HepG2 (cell line): ENCODE results near the gene NR3C2. TPM values are rescaled to one million over a fixed set of nuclear protein-coding genes. Genes with fewer than 3 reads are reported as not detected.

ENCODE experiments used
- ATAC-seq: fragments of 200-7000 bp; cut with Tn5 transposase; 3 replicates; pipeline ENCODE4 v1.9.1; 2020; ENCODE audit warnings: mild to moderate bottlenecking, moderate library complexity
- BruUV-seq: library from RNA; stranded (reverse); fragments of 400-500 nt; replicated peaks from 2 replicates; lab custom pipeline; 2021; lab: Mats Ljungman, UMichigan
- CTCF ChIA-PET: fragments of 300-600 bp; formaldehyde crosslinking; extraction: SDS; loops from one replicate; lab custom pipeline; 2021; ENCODE audit warnings: low total read pairs, inconsistent platforms, low intra/inter-chr PET ratio; lab: Yijun Ruan, JAX
- POLR2A ChIA-PET: fragments of 350-600 bp; sonication (Branson Sonifier 250); formaldehyde crosslinking; loops from one replicate; lab custom pipeline; 2020; ENCODE audit warnings: antibody characterized with exemption, inconsistent platforms; lab: Yijun Ruan, JAX
- DNase-seq: peaks from one replicate; pipeline ENCODE4 v3.0.0-alpha.2; 2015; ENCODE audit warnings: low spot score
- FAIRE-seq: peaks from 3 replicates; lab custom pipeline; 2011; peaks lifted over from hg19 to GRCh38; lab: Jason Lieb, UNC
- H2AFZ ChIP-seq: one replicate; pipeline ENCODE4 v1.6.1; 2011; ENCODE audit warnings: low read length, inconsistent platforms
- H3K27ac ChIP-seq: fragments of 300-600 bp; 3 replicates; pipeline ENCODE4 v1.8.0; 2011; ENCODE audit warnings: mixed run types, mild to moderate bottlenecking, mixed read lengths, low read length, inconsistent platforms; ENCODE audit not compliant: insufficient read depth; ENCODE audit errors: extremely low read length
- H3K27me3 ChIP-seq, 2 experiments: fragments of 200-600 bp in 1 of 2; 2 replicates in 1 of 2; 3 replicates in 1 of 2; pipeline versions ENCODE4 v1.6.0 to v1.8.0; 2011; ENCODE audit warnings: low read length in 2 of 2, mild to moderate bottlenecking in 2 of 2, moderate library complexity in 2 of 2, inconsistent platforms in 1 of 2; ENCODE audit not compliant: insufficient read depth in 2 of 2, control insufficient read depth in 1 of 2
- H3K36me3 ChIP-seq, 2 experiments: fragments of 200-600 bp in 1 of 2; replicated peaks in 1 of 2; 2 replicates in 1 of 2; 3 replicates in 1 of 2; pipeline versions ENCODE4 v1.5.1 to v1.8.0; 2011; ENCODE audit warnings: low read length in 2 of 2, inconsistent platforms in 1 of 2; ENCODE audit not compliant: insufficient read depth in 2 of 2, control insufficient read depth in 1 of 2
- H3K4me1 ChIP-seq: 2 replicates; pipeline ENCODE4 v1.5.1; 2012; ENCODE audit warnings: low read length, inconsistent platforms; ENCODE audit not compliant: insufficient read depth
- H3K4me2 ChIP-seq: 2 replicates; pipeline ENCODE4 v1.6.0; 2011; ENCODE audit warnings: low read depth, low read length, inconsistent platforms
- H3K4me3 ChIP-seq, 3 experiments: fragments of 200-600 bp in 1 of 3; sonication (generic), shearing (Covaris generic) in 1 of 3; replicated peaks in 1 of 3; 2 replicates each; pipeline ENCODE4 v1.5.1; 2011 to 2016; ENCODE audit warnings: low read length in 3 of 3, inconsistent platforms in 2 of 3, low read depth in 2 of 3, mild to moderate bottlenecking in 2 of 3, control low read depth in 1 of 3, mixed read lengths in 1 of 3; ENCODE audit not compliant: insufficient read depth in 1 of 3
- H3K79me2 ChIP-seq: one replicate; pipeline ENCODE4 v1.6.1; 2011; ENCODE audit warnings: low read length, inconsistent platforms; ENCODE audit not compliant: insufficient read depth
- H3K9ac ChIP-seq: 2 replicates; pipeline ENCODE4 v1.6.0; 2011; ENCODE audit warnings: mild to moderate bottlenecking, low read depth, low read length, inconsistent platforms; ENCODE audit not compliant: insufficient read depth
- H3K9me3 ChIP-seq: 2 replicates; pipeline ENCODE4 v1.5.1; 2012; ENCODE audit warnings: mild to moderate bottlenecking, low read length
- H4K20me1 ChIP-seq: 2 replicates; pipeline ENCODE4 v1.6.0; 2011; ENCODE audit warnings: inconsistent platforms, mild to moderate bottlenecking, low read length, moderate library complexity; ENCODE audit not compliant: insufficient read depth
- CBX2 ChIP-seq, 2 experiments: fragments of 200-600 bp in 1 of 2; sonication (generic); formaldehyde crosslinking in 1 of 2; IDR thresholded peaks; 2 replicates each; pipeline versions ENCODE4 v1.7.0 to v1.8.1; 2018 to 2022; ENCODE audit warnings: low read depth in 2 of 2, low read length in 1 of 2, mild to moderate bottlenecking in 1 of 2, missing genetic modification reagents in 1 of 2
- CREB1 ChIP-seq, 2 experiments: fragments of 450-650 bp in 1 of 2; IDR thresholded peaks; 2 replicates each; pipeline ENCODE4 v1.6.1; 2016 to 2017; ENCODE audit warnings: control low read depth in 1 of 2, mild to moderate bottlenecking in 1 of 2, missing compliant biosample characterization in 1 of 2, missing genetic modification characterization in 1 of 2
- ELF1 ChIP-seq: sonication (generic); formaldehyde crosslinking; IDR thresholded peaks from 2 replicates; pipeline ENCODE4 v1.4.0; 2020; ENCODE audit warnings: missing genetic modification reagents
- GFI1 ChIP-seq: sonication (generic); formaldehyde crosslinking; IDR thresholded peaks from 2 replicates; pipeline ENCODE4 v1.5.0; 2020; ENCODE audit warnings: missing genetic modification reagents, mild to moderate bottlenecking, borderline replicate concordance
- MAZ ChIP-seq, 2 experiments: sonication (generic) in 1 of 2; formaldehyde crosslinking in 1 of 2; IDR thresholded peaks; 2 replicates each; pipeline versions ENCODE4 v1.5.0 to v1.6.1; 2012 to 2020; ENCODE audit warnings: low read depth in 2 of 2, mild to moderate bottlenecking in 2 of 2, borderline replicate concordance in 1 of 2, improper control_type of control experiment in 1 of 2, low read length in 1 of 2, missing genetic modification reagents in 1 of 2, moderate library complexity in 1 of 2
- MTF2 ChIP-seq: sonication (generic); formaldehyde crosslinking; IDR thresholded peaks from 2 replicates; pipeline ENCODE4 v1.5.0; 2020; ENCODE audit warnings: missing genetic modification reagents, borderline replicate concordance
- NFRKB ChIP-seq: fragments of 450-650 bp; IDR thresholded peaks from 2 replicates; pipeline ENCODE4 v1.6.1; 2017
- SP4 ChIP-seq: sonication (generic); formaldehyde crosslinking; IDR thresholded peaks from 2 replicates; pipeline ENCODE4 v1.8.1; 2023; ENCODE audit warnings: mild to moderate bottlenecking, missing genetic modification reagents
- ZBTB44 ChIP-seq: sonication (generic); formaldehyde crosslinking; IDR thresholded peaks from 2 replicates; pipeline ENCODE4 v1.4.0; 2020; ENCODE audit warnings: missing genetic modification reagents
- ZBTB7B ChIP-seq: sonication (generic); formaldehyde crosslinking; IDR thresholded peaks from 2 replicates; pipeline ENCODE4 v1.4.0; 2020; ENCODE audit warnings: missing genetic modification reagents
- ZFP82 ChIP-seq: sonication (generic); formaldehyde crosslinking; IDR thresholded peaks from 2 replicates; pipeline ENCODE4 v1.5.1; 2020; ENCODE audit warnings: mild to moderate bottlenecking, missing genetic modification reagents, borderline replicate concordance
- ZFY ChIP-seq: sonication (generic); formaldehyde crosslinking; IDR thresholded peaks from 2 replicates; pipeline ENCODE4 v1.4.0; 2020; ENCODE audit warnings: missing genetic modification reagents
- ZNF12 ChIP-seq: sonication (generic); formaldehyde crosslinking; IDR thresholded peaks from 2 replicates; pipeline ENCODE4 v1.5.0; 2020; ENCODE audit warnings: missing genetic modification reagents
- ZNF605 ChIP-seq: sonication (generic); formaldehyde crosslinking; IDR thresholded peaks from 2 replicates; pipeline ENCODE4 v1.8.0; 2022; ENCODE audit warnings: mild to moderate bottlenecking, missing genetic modification reagents
- ZNF766 ChIP-seq: sonication (generic); formaldehyde crosslinking; IDR thresholded peaks from 2 replicates; pipeline ENCODE4 v1.5.0; 2020; ENCODE audit warnings: missing genetic modification reagents, borderline replicate concordance
- WGBS: methylation state at CpG from one replicate; pipeline ENCODE4 v1.1.6; 2017; ENCODE audit warnings: low lambda C conversion rate; 5-methylcytosine and 5-hydroxymethylcytosine counted together
- in situ Hi-C: cut with HindIII; loops from 2 replicates; pipeline ENCODE4 v1.10.0; 2017; ENCODE audit warnings: low pct_unique_long_range_greater_than_20kb; ENCODE audit not compliant: extremely low pct_ligation_motif_present
- intact Hi-C: fragments of 100-400 bp; cut with micrococcal nuclease; formaldehyde crosslinking; loops from one replicate; pipeline ENCODE4 v1.10.0; 2022; ENCODE audit not compliant: unreplicated experiment
- polyA plus RNA-seq, 8 experiments: library from polyadenylated mRNA; depleted of rRNA in 3 of 8; stranded (reverse) in 7 of 8; unstranded in 1 of 8; fragments of >200 nt; fragmentation: Illumina TruSeq in 4 of 8; extraction: Trizol in 4 of 8; gene quantifications; 2 replicates each; pipeline versions ENCODE4 v1.2.1 to v1.2.3, GENCODE V29; 2011 to 2016; ENCODE audit warnings: low read depth in 4 of 8, missing spikeins in 1 of 8, mixed read lengths in 1 of 8; ENCODE audit not compliant: insufficient read depth in 1 of 8
- total RNA-seq, 5 experiments: library from RNA; depleted of rRNA; stranded (reverse); fragments of >200 nt; fragmentation: Illumina TruSeq; extraction: Trizol; gene quantifications; 2 replicates each; pipeline ENCODE4 v1.2.3, GENCODE V29; 2016; ENCODE audit warnings: low read depth in 1 of 5
- TF ChIP-seq, protein P1 (sequence below), 2 experiments: sonication (generic) in 1 of 2; formaldehyde crosslinking in 1 of 2; IDR thresholded peaks; 2 replicates each; pipeline versions ENCODE4 v1.4.0 to v1.6.1; 2016 to 2020; ENCODE audit warnings: borderline replicate concordance in 1 of 2, low read depth in 1 of 2, mild to moderate bottlenecking in 1 of 2, missing genetic modification reagents in 1 of 2

NR3C2 gene
- total and polyA plus RNA-seq, 2 of the 13 experiments (the other 11 are each of a cell fraction or from before 2014, with no cell fraction given): 0.26 to 0.46 TPM

DNA sequence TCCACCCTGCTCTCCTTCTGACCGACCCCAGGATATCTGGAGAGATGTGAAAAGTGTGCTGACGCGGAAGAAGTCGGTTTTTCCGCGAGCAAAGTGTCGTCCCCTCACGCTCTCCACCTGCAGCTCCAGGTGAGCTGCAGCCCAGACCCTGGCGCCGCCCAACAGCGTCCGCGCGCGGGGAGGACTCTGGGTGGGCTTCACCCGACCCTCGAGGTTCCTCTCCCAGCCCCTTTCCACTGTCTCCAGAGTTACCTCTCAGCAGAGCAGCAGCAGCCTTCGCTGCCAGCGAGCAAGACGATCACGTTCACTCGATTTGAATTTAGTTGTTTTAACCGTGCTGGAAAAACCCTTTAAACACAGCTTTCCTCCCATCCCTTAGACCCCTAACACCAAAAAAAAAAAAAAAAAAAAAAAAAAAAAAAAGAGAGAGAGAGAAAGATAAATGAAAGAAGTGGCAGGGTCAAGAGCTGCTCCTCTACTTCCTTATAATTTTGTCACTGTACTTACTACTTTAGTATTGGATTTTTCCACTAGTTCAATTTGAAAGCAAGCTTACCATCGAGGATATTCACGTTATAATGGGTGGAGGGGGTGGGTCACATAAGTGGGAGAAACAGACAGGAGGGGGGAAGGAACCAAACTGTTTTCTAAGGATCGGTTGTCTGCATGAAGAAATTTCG lies 758 bp upstream of the NR3C2 start:
- Histone ChIP-seq H3K79me2 (no peaks in the 10 kb centered on the region), H3K27me3 (peaks cover 0 to 44% of the 10 kb centered on the region in 2 experiments; a peak in 3 of 5 replicates), H3K9ac (peak overlapping the region; percentile 66; the same call in 1 of the 2 replicates), H3K9me3 (no peaks in the 10 kb centered on the region), H3K4me1 (peaks cover 23% of the 10 kb centered on the region), H4K20me1 (no peaks in the 10 kb centered on the region), H3K4me3 (peak overlapping the region; percentile 57 to 85 (median 67)), H3K27ac (no peak overlapping the region), H2AFZ (peak overlapping the region; percentile 87), H3K36me3 (no peaks in the 10 kb centered on the region), H3K4me2 (peak overlapping the region; percentile 100)
- no peak for FAIRE-seq
- no peak for DNase-seq
- peak; percentile 5 for ATAC-seq
- intact Hi-C loops (loop anchor here (5.0 to 10.0 kb wide), 2 partner anchors 66 to 148 kb away; no protein-coding TSS in a partner anchor), in situ Hi-C loops (no loop called here)
- CTCF ChIA-PET: no interaction called here
- TSS peak; percentile 60 for BruUV-seq
- WGBS: under 1% methylated on average over 10 of the region's 27 CpGs
- POLR2A ChIA-PET: interaction anchor here (1.2 kb wide), 1 partner anchor 66 kb away, joined by 5 read pairs; no protein-coding TSS in a partner anchor
- TF ChIP-seq, protein P1, sequence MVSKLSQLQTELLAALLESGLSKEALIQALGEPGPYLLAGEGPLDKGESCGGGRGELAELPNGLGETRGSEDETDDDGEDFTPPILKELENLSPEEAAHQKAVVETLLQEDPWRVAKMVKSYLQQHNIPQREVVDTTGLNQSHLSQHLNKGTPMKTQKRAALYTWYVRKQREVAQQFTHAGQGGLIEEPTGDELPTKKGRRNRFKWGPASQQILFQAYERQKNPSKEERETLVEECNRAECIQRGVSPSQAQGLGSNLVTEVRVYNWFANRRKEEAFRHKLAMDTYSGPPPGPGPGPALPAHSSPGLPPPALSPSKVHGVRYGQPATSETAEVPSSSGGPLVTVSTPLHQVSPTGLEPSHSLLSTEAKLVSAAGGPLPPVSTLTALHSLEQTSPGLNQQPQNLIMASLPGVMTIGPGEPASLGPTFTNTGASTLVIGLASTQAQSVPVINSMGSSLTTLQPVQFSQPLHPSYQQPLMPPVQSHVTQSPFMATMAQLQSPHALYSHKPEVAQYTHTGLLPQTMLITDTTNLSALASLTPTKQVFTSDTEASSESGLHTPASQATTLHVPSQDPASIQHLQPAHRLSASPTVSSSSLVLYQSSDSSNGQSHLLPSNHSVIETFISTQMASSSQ (IDR thresholded peaks at IDR 0.05; ENCODE audit: low read depth): no peak
- TF ChIP-seq, protein P1 (CRISPR knock-in tag; IDR thresholded peaks at IDR 0.05; ENCODE audit: borderline replicate concordance): peak; percentile 8; the same call in 1 of the 2 replicates
- 0 out of 2 replicates have a peak, but pooled peaks have one; percentile 14 for TF ChIP-seq GFI1 (CRISPR knock-in tag)
- peak; percentile 42; the same call in 1 of the 2 replicates for TF ChIP-seq ZNF766 (CRISPR knock-in tag)
- TF ChIP-seq ZBTB44 (CRISPR knock-in tag): no peak
- 0 out of 2 replicates have a peak, but pooled peaks have one; percentile 45 for TF ChIP-seq ZBTB7B
- TF ChIP-seq SP4: peak; percentile 3; the same call in 1 of the 2 replicates
- TF ChIP-seq MTF2 (CRISPR knock-in tag): no peak
- no peak for TF ChIP-seq ZNF12 (CRISPR knock-in tag)
- no peak for TF ChIP-seq CREB1 (IDR thresholded peaks at IDR 0.05)
- peak; percentile 2; the same call in 1 of the 2 replicates for TF ChIP-seq CREB1 (CRISPR knock-in tag; IDR thresholded peaks at IDR 0.05)
- TF ChIP-seq NFRKB: no peak
- no peak for TF ChIP-seq ZNF605
- no peak for TF ChIP-seq MAZ (IDR thresholded peaks at IDR 0.05; ENCODE audit: borderline replicate concordance, low read depth, low read length)
- 0 out of 2 replicates have a peak, but pooled peaks have one; percentile 17 for TF ChIP-seq MAZ (CRISPR knock-in tag; IDR thresholded peaks at IDR 0.05; ENCODE audit: low read depth)
- no peak; the same call in 1 of the 2 replicates for TF ChIP-seq CBX2 (IDR thresholded peaks at IDR 0.05; ENCODE audit: low read depth, low read length)
- 0 out of 2 replicates have a peak, but pooled peaks have one; percentile 14 for TF ChIP-seq CBX2 (CRISPR knock-in tag; IDR thresholded peaks at IDR 0.05; ENCODE audit: low read depth)
- TF ChIP-seq ZFP82 (CRISPR knock-in tag): peak; percentile 3; the same call in 1 of the 2 replicates
- 0 out of 2 replicates have a peak, but pooled peaks have one; percentile 9 for TF ChIP-seq ELF1 (CRISPR knock-in tag)
- TF ChIP-seq ZFY (CRISPR knock-in tag): 0 out of 2 replicates have a peak, but pooled peaks have one; percentile 2
